A673 (cell line): ENCODE measurements around the gene CHADL.

Source experiments
- EZH2 ChIP-seq: fragments of 200-600 bp; sonication (generic); IDR thresholded peaks from 2 replicates; pipeline ENCODE4 v1.6.1; 2017; ENCODE audit warnings: borderline replicate concordance, low read depth, mild to moderate bottlenecking, mixed read lengths, antibody characterized with exemption, low read length; ENCODE audit not compliant: poor library complexity, severe bottlenecking
- TF ChIP-seq, protein P1 (sequence below): fragments of 300-800, 200-600 bp; sonication (generic); conservative IDR thresholded peaks from 2 replicates; pipeline ENCODE4 v1.5.1; 2017; ENCODE audit warnings: low read depth, mild to moderate bottlenecking, antibody characterized with exemption, low read length, moderate library complexity, mixed read lengths

DNA sequence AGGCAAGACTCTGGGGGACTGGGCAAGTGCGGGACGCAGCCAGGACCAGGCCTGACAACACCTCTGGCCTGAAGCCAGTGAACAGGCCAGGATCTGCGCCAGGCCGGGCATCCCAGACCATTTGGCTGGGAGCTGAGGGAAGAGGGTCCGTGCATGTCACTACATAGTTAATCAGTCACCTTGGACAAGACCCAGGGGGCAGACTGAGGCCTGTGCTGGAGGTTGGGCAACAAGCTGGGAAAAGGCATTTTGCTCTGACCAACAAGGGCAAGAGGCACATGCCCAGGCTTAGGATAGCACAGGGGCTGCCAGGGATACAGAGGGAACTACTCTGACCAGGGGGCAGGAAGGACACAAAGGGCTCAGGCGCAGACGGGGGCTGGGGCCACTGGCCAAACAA lies 7.0 kb upstream of the CHADL start:
- TF ChIP-seq, protein P1, sequence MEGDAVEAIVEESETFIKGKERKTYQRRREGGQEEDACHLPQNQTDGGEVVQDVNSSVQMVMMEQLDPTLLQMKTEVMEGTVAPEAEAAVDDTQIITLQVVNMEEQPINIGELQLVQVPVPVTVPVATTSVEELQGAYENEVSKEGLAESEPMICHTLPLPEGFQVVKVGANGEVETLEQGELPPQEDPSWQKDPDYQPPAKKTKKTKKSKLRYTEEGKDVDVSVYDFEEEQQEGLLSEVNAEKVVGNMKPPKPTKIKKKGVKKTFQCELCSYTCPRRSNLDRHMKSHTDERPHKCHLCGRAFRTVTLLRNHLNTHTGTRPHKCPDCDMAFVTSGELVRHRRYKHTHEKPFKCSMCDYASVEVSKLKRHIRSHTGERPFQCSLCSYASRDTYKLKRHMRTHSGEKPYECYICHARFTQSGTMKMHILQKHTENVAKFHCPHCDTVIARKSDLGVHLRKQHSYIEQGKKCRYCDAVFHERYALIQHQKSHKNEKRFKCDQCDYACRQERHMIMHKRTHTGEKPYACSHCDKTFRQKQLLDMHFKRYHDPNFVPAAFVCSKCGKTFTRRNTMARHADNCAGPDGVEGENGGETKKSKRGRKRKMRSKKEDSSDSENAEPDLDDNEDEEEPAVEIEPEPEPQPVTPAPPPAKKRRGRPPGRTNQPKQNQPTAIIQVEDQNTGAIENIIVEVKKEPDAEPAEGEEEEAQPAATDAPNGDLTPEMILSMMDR, result no peak
- TF ChIP-seq EZH2, result no peak
